Measurements from ENCODE around the gene ZNF593OS.

The ZNF593OS gene

DNA sequence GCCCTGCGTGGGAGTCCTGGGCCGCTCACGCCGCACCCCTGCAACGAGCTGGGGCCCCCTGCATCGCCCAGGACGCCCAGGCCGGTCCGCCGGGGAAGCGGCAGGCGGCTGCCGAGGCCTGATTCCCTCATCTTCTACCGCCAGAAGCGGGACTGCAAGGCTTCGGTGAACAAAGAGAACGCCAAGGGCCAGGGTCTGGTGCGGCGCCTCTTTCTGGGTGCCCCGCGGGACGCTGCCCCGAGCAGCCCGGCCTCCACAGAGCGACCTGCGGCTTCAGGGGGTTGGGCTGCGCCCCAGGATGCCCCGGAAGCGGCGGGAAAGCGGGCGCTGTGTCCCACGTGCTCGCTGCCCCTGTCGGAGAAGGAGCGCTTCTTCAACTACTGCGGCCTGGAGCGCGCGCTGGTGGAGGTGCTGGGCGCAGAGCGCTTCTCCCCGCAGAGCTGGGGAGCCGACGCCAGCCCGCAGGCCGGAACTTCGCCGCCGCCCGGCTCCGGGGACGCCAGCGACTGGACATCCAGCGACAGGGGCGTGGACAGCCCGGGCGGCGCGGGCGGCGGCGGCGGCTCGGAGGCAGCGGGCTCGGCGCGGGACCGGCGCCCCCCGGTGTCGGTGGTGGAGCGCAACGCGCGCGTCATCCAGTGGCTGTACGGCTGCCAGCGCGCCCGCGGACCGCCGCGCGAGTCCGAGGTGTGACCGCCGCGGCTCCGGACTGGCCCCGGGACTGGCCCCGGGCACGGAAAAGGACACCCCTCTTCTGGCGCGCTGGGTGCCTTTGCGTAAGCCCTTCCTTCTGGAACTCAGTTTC lies 10.0 kb downstream of the ZNF593OS start:
- TF ChIP-seq, protein P1, sequence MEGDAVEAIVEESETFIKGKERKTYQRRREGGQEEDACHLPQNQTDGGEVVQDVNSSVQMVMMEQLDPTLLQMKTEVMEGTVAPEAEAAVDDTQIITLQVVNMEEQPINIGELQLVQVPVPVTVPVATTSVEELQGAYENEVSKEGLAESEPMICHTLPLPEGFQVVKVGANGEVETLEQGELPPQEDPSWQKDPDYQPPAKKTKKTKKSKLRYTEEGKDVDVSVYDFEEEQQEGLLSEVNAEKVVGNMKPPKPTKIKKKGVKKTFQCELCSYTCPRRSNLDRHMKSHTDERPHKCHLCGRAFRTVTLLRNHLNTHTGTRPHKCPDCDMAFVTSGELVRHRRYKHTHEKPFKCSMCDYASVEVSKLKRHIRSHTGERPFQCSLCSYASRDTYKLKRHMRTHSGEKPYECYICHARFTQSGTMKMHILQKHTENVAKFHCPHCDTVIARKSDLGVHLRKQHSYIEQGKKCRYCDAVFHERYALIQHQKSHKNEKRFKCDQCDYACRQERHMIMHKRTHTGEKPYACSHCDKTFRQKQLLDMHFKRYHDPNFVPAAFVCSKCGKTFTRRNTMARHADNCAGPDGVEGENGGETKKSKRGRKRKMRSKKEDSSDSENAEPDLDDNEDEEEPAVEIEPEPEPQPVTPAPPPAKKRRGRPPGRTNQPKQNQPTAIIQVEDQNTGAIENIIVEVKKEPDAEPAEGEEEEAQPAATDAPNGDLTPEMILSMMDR (IDR thresholded peaks at IDR 0.05) = no peak

DNA sequence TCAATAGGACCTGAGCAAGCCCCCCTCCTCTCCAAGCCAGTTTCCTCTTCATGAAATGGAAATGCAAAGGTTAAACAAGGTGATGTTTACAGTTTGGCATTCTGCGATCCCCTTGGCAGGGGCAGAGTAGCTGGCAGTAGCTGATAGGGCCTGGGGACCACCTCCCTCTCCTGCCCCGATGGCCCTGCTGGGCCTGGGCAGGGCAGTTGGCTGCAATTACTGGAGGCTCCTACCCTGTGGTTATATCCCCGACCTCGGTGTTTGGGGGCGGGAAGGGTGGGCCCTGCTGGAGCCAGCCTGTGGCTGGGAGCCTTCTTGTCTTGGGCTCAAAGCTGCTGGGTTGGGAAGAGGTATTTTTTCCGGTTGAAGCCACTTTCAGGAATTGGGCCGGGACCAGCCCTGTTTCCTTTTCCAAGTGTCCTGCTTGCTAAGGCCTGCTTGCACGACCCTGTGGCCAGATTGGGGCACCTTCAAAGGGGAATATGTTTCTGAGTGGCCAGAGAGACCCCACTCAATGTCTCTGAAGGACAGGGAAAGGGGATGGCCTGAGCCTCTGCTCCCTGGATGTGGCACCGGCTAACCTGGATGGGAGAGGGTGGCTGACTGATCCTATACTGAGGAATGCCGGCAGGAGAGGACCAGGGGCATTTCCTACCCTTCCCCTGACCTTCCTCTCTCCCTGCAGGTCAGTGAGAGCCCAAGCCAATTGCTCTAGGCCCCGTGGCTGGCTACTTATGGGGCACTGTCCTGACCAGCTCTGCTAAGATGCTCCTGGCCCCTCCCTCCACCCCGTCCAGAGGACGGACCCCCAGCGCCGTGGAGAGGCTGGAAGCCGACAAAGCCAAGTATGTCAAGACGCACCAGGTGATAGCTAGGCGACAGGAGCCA lies 10.9 kb downstream of the ZNF593OS start:
- TF ChIP-seq, protein P1 (IDR thresholded peaks at IDR 0.05) = no peak

DNA sequence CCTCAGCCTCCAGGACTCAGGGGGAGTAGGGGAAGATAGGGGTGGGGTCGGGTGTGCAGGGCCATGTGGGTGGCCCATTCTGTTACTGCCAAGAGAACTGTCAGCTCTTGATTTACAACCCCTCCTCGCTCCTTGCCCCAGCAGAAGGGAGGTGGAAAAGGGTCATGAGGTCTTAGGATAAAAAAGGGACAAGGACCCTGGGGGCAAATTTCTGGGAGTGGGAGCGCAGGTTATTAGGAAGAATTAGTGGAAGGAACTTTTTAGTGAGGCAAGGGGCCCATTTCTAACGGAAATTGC lies 11.9 kb downstream of the ZNF593OS start:
- TF ChIP-seq, protein P1 (IDR thresholded peaks at IDR 0.05) = no peak

DNA sequence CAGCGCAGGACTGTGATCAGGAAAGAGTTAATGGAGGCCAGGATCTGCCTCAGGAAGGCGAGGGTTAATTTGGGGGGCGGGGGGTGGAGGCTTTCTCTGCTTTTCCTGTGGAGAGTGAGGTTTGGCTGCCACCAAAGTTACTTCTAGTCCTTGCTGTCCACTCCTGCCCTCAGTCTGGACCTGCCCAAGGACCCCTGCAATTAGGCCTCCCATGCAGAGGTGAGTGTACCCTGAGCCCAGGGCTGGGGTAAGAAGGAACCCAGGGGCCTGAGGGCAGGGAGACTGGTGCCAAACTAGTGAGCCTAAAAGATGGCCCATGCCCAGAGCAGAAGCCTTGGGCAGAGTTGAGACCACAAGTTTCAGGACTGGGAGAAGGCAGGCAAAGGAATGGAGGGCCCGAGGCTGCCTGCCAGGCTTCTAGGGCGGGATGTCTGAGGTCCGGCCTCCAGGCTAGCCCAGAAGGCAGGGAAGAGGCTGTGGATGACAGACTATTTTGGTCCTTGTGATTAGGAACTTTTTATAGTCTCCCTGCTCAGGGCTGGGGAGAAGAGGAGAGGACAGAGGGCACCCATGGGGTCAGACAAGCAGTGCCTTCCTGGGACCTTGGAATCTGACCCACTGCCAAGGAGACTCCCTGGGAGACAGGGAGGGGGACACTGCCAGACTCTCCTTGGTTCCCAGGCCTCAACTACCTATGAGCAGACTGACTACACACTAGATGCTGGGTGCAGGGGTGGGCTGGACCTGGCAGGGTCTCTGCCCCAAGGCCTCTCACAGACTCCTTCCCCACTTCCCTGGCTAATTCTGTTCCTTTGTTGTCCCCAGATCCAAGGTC lies 12.5 kb downstream of the ZNF593OS start, which contains the start of gene FAM110D:
Gene FAM110D (plus strand): TSS at position 172 of the 835 bp plus-strand sequence. CDS start 2,213 bp downstream, outside the sequence.
- TF ChIP-seq, protein P1 (IDR thresholded peaks at IDR 0.05) = no peak

DNA sequence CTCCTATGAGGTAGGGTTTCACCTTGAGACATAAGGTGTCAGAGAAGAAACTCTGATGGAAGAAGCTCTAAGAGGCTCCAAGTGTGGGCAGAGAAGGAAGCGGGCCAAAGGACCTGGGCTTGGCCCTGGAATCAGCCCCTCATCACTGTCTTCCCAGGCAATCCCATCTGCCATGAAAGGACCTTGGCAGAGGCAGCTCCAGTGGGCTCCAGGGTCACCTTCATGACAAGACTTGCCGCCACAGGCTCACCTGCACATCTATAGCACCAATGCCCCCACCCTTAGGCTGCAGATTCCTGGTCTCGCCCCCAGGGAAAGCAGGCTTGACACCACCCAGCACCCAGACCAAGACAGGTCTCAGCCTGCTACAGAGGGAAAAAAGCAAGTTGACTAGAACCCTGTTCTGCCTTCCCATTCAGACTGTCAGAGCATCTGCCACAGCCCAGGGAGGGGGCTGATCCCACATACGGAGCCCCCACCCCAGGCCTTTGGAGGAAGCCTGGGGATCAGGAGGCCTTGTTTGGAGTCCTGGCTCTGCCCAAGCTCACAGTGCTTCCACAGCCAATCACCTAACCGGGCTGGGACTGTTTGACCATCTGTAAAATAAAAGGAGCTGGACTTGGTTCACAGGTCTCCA lies 13.2 kb downstream of the ZNF593OS start:
- TF ChIP-seq, protein P1 (IDR thresholded peaks at IDR 0.05) = no peak

DNA sequence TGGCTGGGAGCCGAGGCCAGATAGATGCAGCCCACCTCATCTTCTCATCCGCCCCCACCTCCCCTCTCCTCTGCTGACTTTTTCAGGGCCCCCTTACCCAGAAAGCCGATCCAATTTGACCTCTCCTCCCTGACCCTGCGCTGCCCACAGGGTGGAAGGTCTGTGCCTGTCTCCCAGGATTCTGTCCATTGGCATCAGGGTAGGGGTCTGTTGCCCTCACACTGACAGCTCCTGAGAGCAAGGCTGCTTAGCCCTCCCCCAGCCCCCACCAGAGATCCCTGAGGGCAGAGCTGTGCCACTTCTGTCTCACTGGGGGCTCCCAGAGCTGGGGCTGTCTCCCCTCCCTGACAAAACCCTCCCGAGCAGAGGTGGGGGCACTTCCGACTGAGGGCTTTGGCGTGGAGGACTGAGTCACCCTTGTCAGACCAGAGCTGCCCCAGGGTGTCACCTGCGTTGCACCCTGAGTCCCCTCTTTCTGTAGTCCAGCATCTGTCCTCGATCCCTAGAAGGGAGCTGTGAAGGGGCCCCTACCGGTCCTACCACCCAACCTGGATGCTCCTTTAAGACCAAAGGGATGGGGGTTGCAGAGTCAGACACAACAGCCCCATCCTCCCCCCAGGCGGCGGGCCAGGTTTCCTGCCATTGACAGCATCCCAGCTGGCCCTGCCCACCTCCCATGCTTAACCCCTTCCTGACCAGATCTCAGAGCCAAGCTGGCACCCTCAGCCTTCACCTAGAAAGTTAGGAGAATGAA lies 15.2 kb downstream of the ZNF593OS start:
- TF ChIP-seq, protein P1 (IDR thresholded peaks at IDR 0.05) = no peak

All from LNCAP (cell line).